ENCODE data around the gene ITPKB. TPM values are rescaled to one million over a fixed set of nuclear protein-coding genes. Genes with fewer than 3 reads are reported as not detected.
"Not testable (repeated sequence)": the region's sequence is repeated elsewhere in the genome, so short reads cannot be mapped to it uniquely, and the experiment has no call there.

Gene ITPKB
- polyA plus RNA-seq, 3 donors from 2014 or later = 14.1 to 37.8 (median 18.7) TPM

- H3K4me3 Mint-ChIP-seq = no peak overlapping the region
- H3K4me1 Mint-ChIP-seq = no peaks in the 10 kb centered on the region
- no peak overlapping the region for H3K27ac Mint-ChIP-seq
- no peaks in the 10 kb centered on the region for H3K9me3 Mint-ChIP-seq
- H3K36me3 Mint-ChIP-seq = peaks cover 0 to 6% (median 0%) of the 10 kb centered on the region in 3 donors
- peaks cover 2 to 10% (median 7%) of the 10 kb centered on the region in 3 donors for H3K27me3 Mint-ChIP-seq (ENCODE audit: low read depth in 3 of 3)
- DNase-seq = no peak
Measured at GRCh38 chr1:226606311-226607267, 132.5 kb downstream of the ITPKB start.

GRCh38 chr1:226605318-226605950 lies 133.6 kb downstream of the ITPKB start:
- Mint-ChIP-seq H3K4me1 (no peaks in the 10 kb centered on the region), H3K36me3 (peaks cover 0 to 6% (median 0%) of the 10 kb centered on the region in 3 donors), H3K27me3 (ENCODE audit: low read depth in 3 of 3) (peaks cover 2 to 13% (median 10%) of the 10 kb centered on the region in 3 donors), H3K9me3 (no peaks in the 10 kb centered on the region), H3K27ac (no peak overlapping the region), H3K4me3 (no peak overlapping the region)
- DNase-seq = no peak

GRCh38 chr1:226604560-226605317 lies 134.3 kb downstream of the ITPKB start:
- H3K4me3 Mint-ChIP-seq = no peak overlapping the region
- no peaks in the 10 kb centered on the region for H3K9me3 Mint-ChIP-seq
- H3K27me3 Mint-ChIP-seq (ENCODE audit: low read depth in 3 of 3) = peaks cover 4 to 10% (median 10%) of the 10 kb centered on the region in 3 donors
- no peak overlapping the region for H3K27ac Mint-ChIP-seq
- no peak for DNase-seq
- H3K36me3 Mint-ChIP-seq = peaks cover 0 to 6% (median 0%) of the 10 kb centered on the region in 3 donors
- H3K4me1 Mint-ChIP-seq = no peaks in the 10 kb centered on the region

- H3K27ac Mint-ChIP-seq = no peak overlapping the region
- no peaks in the 10 kb centered on the region for H3K9me3 Mint-ChIP-seq
- no peaks in the 10 kb centered on the region for H3K4me1 Mint-ChIP-seq
- DNase-seq = no peak
- H3K36me3 Mint-ChIP-seq = peaks cover 0 to 1% (median 0%) of the 10 kb centered on the region in 3 donors
- H3K27me3 Mint-ChIP-seq (ENCODE audit: low read depth in 3 of 3) = peaks cover 4 to 10% (median 9%) of the 10 kb centered on the region in 3 donors
- H3K4me3 Mint-ChIP-seq = no peak overlapping the region
Measured at GRCh38 chr1:226603858-226604559, 135.1 kb downstream of the ITPKB start.

- no peak for DNase-seq
- no peaks in the 10 kb centered on the region for H3K4me1 Mint-ChIP-seq
- H3K36me3 Mint-ChIP-seq = no peaks in the 10 kb centered on the region
- peaks cover 4 to 12% (median 9%) of the 10 kb centered on the region in 3 donors for H3K27me3 Mint-ChIP-seq (ENCODE audit: low read depth in 3 of 3)
- no peak overlapping the region for H3K27ac Mint-ChIP-seq
- no peaks in the 10 kb centered on the region for H3K9me3 Mint-ChIP-seq
- H3K4me3 Mint-ChIP-seq = peak overlapping the region in 2 of 5 donors; percentile 7 to 48
Measured at GRCh38 chr1:226603022-226603857, 135.8 kb downstream of the ITPKB start.

- Mint-ChIP-seq H3K4me3 (no peak overlapping the region), H3K27me3 (ENCODE audit: low read depth in 3 of 3) (peaks cover 4 to 12% (median 9%) of the 10 kb centered on the region in 3 donors), H3K36me3 (no peaks in the 10 kb centered on the region), H3K4me1 (no peaks in the 10 kb centered on the region), H3K9me3 (no peaks in the 10 kb centered on the region), H3K27ac (no peak overlapping the region)
- no peak for DNase-seq
Measured at GRCh38 chr1:226602186-226603021, 136.7 kb downstream of the ITPKB start.

GRCh38 chr1:226601456-226601855 lies 137.6 kb downstream of the ITPKB start:
- Mint-ChIP-seq H3K27me3 (ENCODE audit: low read depth in 3 of 3) (peaks cover 4 to 12% (median 9%) of the 10 kb centered on the region in 3 donors), H3K4me1 (no peaks in the 10 kb centered on the region), H3K36me3 (no peaks in the 10 kb centered on the region), H3K9me3 (no peaks in the 10 kb centered on the region), H3K27ac (no peak overlapping the region), H3K4me3 (no peak overlapping the region)
- DNase-seq = no peak

GRCh38 chr1:226600254-226600653 lies 138.8 kb downstream of the ITPKB start:
- H3K4me3 Mint-ChIP-seq = no peak overlapping the region
- no peak overlapping the region for H3K27ac Mint-ChIP-seq
- H3K9me3 Mint-ChIP-seq = no peaks in the 10 kb centered on the region
- no peaks in the 10 kb centered on the region for H3K36me3 Mint-ChIP-seq
- H3K27me3 Mint-ChIP-seq (ENCODE audit: low read depth in 3 of 3) = peaks cover 4 to 12% (median 11%) of the 10 kb centered on the region in 3 donors
- DNase-seq = no peak
- H3K4me1 Mint-ChIP-seq = no peaks in the 10 kb centered on the region

GRCh38 chr1:226599636-226600238 lies 139.3 kb downstream of the ITPKB start:
- Mint-ChIP-seq H3K9me3 (no peaks in the 10 kb centered on the region), H3K36me3 (no peaks in the 10 kb centered on the region), H3K4me3 (no peak overlapping the region), H3K27ac (no peak overlapping the region), H3K27me3 (ENCODE audit: low read depth in 3 of 3) (peaks cover 4 to 12% (median 9%) of the 10 kb centered on the region in 3 donors), H3K4me1 (no peaks in the 10 kb centered on the region)
- DNase-seq = no peak

GRCh38 chr1:226598955-226599354 lies 140.1 kb downstream of the ITPKB start:
- not testable (repeated sequence) for DNase-seq, H3K27ac Mint-ChIP-seq, H3K4me3 Mint-ChIP-seq, H3K4me1 Mint-ChIP-seq, H3K9me3 Mint-ChIP-seq, H3K36me3 Mint-ChIP-seq
- peaks cover 4 to 15% (median 4%) of the 10 kb centered on the region in 3 donors for H3K27me3 Mint-ChIP-seq (ENCODE audit: low read depth in 3 of 3)

- Mint-ChIP-seq H3K27me3 (ENCODE audit: low read depth in 3 of 3) (peaks cover 2 to 17% (median 4%) of the 10 kb centered on the region in 3 donors), H3K4me3 (no peak overlapping the region), H3K36me3 (no peaks in the 10 kb centered on the region), H3K9me3 (no peaks in the 10 kb centered on the region), H3K4me1 (no peaks in the 10 kb centered on the region), H3K27ac (no peak overlapping the region)
- DNase-seq = no peak
Measured at GRCh38 chr1:226598455-226598849, 140.6 kb downstream of the ITPKB start.
